ENCODE measurements around the gene S1PR4.
"Not testable (repeated sequence)": the region's sequence is repeated elsewhere in the genome, so short reads cannot be mapped to it uniquely, and the experiment has no call there.

Gene S1PR4

GRCh38 chr19:3190921-3191805 lies 12.6 kb downstream of the S1PR4 start:
- Histone ChIP-seq H3K9me2 (replicated peaks; ENCODE audit: control insufficient read depth, low read length) (no peaks in the 10 kb centered on the region), H4K20me1 (ENCODE audit: control insufficient read depth, insufficient read depth, low read depth, low read length) (peaks cover 27% of the 10 kb centered on the region; the same call in 1 of the 2 replicates), H3K9me3 (ENCODE audit: control insufficient read depth, insufficient read depth, low read length) (no peaks in the 10 kb centered on the region), H3K4me2 (ENCODE audit: low read length) (no peak overlapping the region), H3F3A (ENCODE audit: control insufficient read depth, insufficient read depth) (no peaks in the 10 kb centered on the region), H3K79me2 (ENCODE audit: control insufficient read depth, low read length) (peaks cover 80% of the 10 kb centered on the region), H3K4me1 (ENCODE audit: control insufficient read depth, low read length) (peaks cover 17% of the 10 kb centered on the region), H3K27me3 (ENCODE audit: control insufficient read depth, low read length) (no peaks in the 10 kb centered on the region), H3K36me3 (ENCODE audit: control insufficient read depth, low read length) (peaks cover 46% of the 10 kb centered on the region), H3K4me3 (ENCODE audit: low read length) (no peak overlapping the region), H3K27ac (ENCODE audit: low read depth, low read length) (no peak overlapping the region)
- no peak for TF ChIP-seq EZH2phosphoT487 (IDR thresholded peaks at IDR 0.05; ENCODE audit: borderline replicate concordance, low read length)
- no peak for TF ChIP-seq CTCF (IDR thresholded peaks at IDR 0.05; ENCODE audit: low read depth, low read length, poor library complexity, severe bottlenecking)

- Histone ChIP-seq H3K79me2 (ENCODE audit: control insufficient read depth, low read length) (peaks cover 74% of the 10 kb centered on the region), H3K36me3 (ENCODE audit: control insufficient read depth, low read length) (peaks cover 51% of the 10 kb centered on the region), H4K20me1 (ENCODE audit: control insufficient read depth, insufficient read depth, low read depth, low read length) (peaks cover 27% of the 10 kb centered on the region; the same call in 1 of the 2 replicates), H3K4me1 (ENCODE audit: control insufficient read depth, low read length) (peaks cover 16% of the 10 kb centered on the region)
- not testable (repeated sequence) for H3K9me2 ChIP-seq (replicated peaks; ENCODE audit: control insufficient read depth, low read length); H3K4me2 ChIP-seq (ENCODE audit: low read length); H3K4me3 ChIP-seq (ENCODE audit: low read length); H3K27me3 ChIP-seq (ENCODE audit: control insufficient read depth, low read length); H3F3A ChIP-seq (ENCODE audit: control insufficient read depth, insufficient read depth); H3K9me3 ChIP-seq (ENCODE audit: control insufficient read depth, insufficient read depth, low read length); H3K27ac ChIP-seq (ENCODE audit: low read depth, low read length)
Observed at GRCh38 chr19:3191806-3192104, 13.2 kb downstream of the S1PR4 start.

GRCh38 chr19:3192228-3192635 lies 13.7 kb downstream of the S1PR4 start:
- H3F3A ChIP-seq (ENCODE audit: control insufficient read depth, insufficient read depth), result no peaks in the 10 kb centered on the region
- H3K27me3 ChIP-seq (ENCODE audit: control insufficient read depth, low read length), result no peaks in the 10 kb centered on the region
- no peaks in the 10 kb centered on the region for H3K9me2 ChIP-seq (replicated peaks; ENCODE audit: control insufficient read depth, low read length)
- H4K20me1 ChIP-seq (ENCODE audit: control insufficient read depth, insufficient read depth, low read depth, low read length), result peaks cover 22% of the 10 kb centered on the region; the same call in 1 of the 2 replicates
- H3K9me3 ChIP-seq (ENCODE audit: control insufficient read depth, insufficient read depth, low read length), result no peaks in the 10 kb centered on the region
- H3K79me2 ChIP-seq (ENCODE audit: control insufficient read depth, low read length), result peaks cover 69% of the 10 kb centered on the region
- H3K27ac ChIP-seq (ENCODE audit: low read depth, low read length), result no peak overlapping the region
- H3K36me3 ChIP-seq (ENCODE audit: control insufficient read depth, low read length), result peaks cover 52% of the 10 kb centered on the region
- peaks cover 12% of the 10 kb centered on the region for H3K4me1 ChIP-seq (ENCODE audit: control insufficient read depth, low read length)
- no peak overlapping the region for H3K4me2 ChIP-seq (ENCODE audit: low read length)
- H3K4me3 ChIP-seq (ENCODE audit: low read length), result no peak overlapping the region
- TF ChIP-seq EZH2phosphoT487 (IDR thresholded peaks at IDR 0.05; ENCODE audit: borderline replicate concordance, low read length) (no peak), CTCF (IDR thresholded peaks at IDR 0.05; ENCODE audit: low read depth, low read length, poor library complexity, severe bottlenecking) (no peak)

- Histone ChIP-seq H3K4me2 (ENCODE audit: low read length) (no peak overlapping the region), H3K4me3 (ENCODE audit: low read length) (no peak overlapping the region), H4K20me1 (ENCODE audit: control insufficient read depth, insufficient read depth, low read depth, low read length) (peaks cover 17% of the 10 kb centered on the region; the same call in 1 of the 2 replicates), H3K79me2 (ENCODE audit: control insufficient read depth, low read length) (peaks cover 64% of the 10 kb centered on the region), H3K27me3 (ENCODE audit: control insufficient read depth, low read length) (no peaks in the 10 kb centered on the region), H3K27ac (ENCODE audit: low read depth, low read length) (no peak overlapping the region), H3K9me2 (replicated peaks; ENCODE audit: control insufficient read depth, low read length) (no peaks in the 10 kb centered on the region), H3K9me3 (ENCODE audit: control insufficient read depth, insufficient read depth, low read length) (no peaks in the 10 kb centered on the region), H3K4me1 (ENCODE audit: control insufficient read depth, low read length) (peaks cover 7% of the 10 kb centered on the region), H3K36me3 (ENCODE audit: control insufficient read depth, low read length) (peaks cover 48% of the 10 kb centered on the region), H3F3A (ENCODE audit: control insufficient read depth, insufficient read depth) (no peaks in the 10 kb centered on the region)
- TF ChIP-seq EZH2phosphoT487 (IDR thresholded peaks at IDR 0.05; ENCODE audit: borderline replicate concordance, low read length) (no peak), CTCF (IDR thresholded peaks at IDR 0.05; ENCODE audit: low read depth, low read length, poor library complexity, severe bottlenecking) (no peak)
Observed at GRCh38 chr19:3192684-3193083, 14.1 kb downstream of the S1PR4 start.

Measured in DOHH2 (cell line).